Spleen (tissue), 11 donors: ENCODE results near the gene KLHDC4. TPM values are rescaled to one million over a fixed set of nuclear protein-coding genes. Genes with fewer than 3 reads are reported as not detected.
A peak's percentile ranks its signal among the peaks of the same experiment; 100 is the strongest.

Source experiments
- DNase-seq: peaks from one replicate; pipeline ENCODE4 v3.0.0-alpha.2; 2020
- H3K27ac ChIP-seq, 8 donors: fragments of 200-600 bp; sonication (generic) in 7 of 8; 1 replicate in 4 of 8; 2 replicates in 4 of 8; pipeline versions ENCODE4 v1.5.0 to v1.8.0; 2016 to 2021; ENCODE audit warnings: inconsistent platforms in 4 of 8, mild to moderate bottlenecking in 4 of 8, moderate library complexity in 1 of 8
- H3K27me3 ChIP-seq, 7 donors: fragments of 200-600 bp; sonication (generic) in 6 of 7; replicated peaks in 1 of 7; 1 replicate in 4 of 7; 2 replicates in 3 of 7; pipeline versions ENCODE4 v1.5.0 to v1.8.0; 2016 to 2021; ENCODE audit warnings: inconsistent platforms in 3 of 7, mild to moderate bottlenecking in 1 of 7
- H3K36me3 ChIP-seq, 6 donors: fragments of 200-600 bp; sonication (generic) in 5 of 6; 1 replicate in 4 of 6; 2 replicates in 2 of 6; pipeline versions ENCODE4 v1.5.0 to v1.8.0; 2016 to 2021; ENCODE audit warnings: inconsistent platforms in 2 of 6
- H3K4me1 ChIP-seq, 6 donors: fragments of 200-600 bp; sonication (generic) in 5 of 6; 1 replicate in 3 of 6; 2 replicates in 3 of 6; pipeline versions ENCODE4 v1.5.0 to v1.8.0; 2016 to 2021; ENCODE audit warnings: inconsistent platforms in 3 of 6
- H3K4me3 ChIP-seq, 8 donors: fragments of 200-600 bp; sonication (generic) in 7 of 8; 1 replicate in 4 of 8; 2 replicates in 4 of 8; pipeline versions ENCODE4 v1.5.0 to v1.8.0; 2016 to 2021; ENCODE audit warnings: inconsistent platforms in 4 of 8, mild to moderate bottlenecking in 4 of 8, moderate library complexity in 2 of 8
- H3K9me3 ChIP-seq, 8 donors: fragments of 200-600 bp; sonication (generic) in 7 of 8; 1 replicate in 4 of 8; 2 replicates in 4 of 8; pipeline versions ENCODE4 v1.5.0 to v1.8.0; 2016 to 2021; ENCODE audit warnings: inconsistent platforms in 4 of 8
- CTCF ChIP-seq, 11 experiments: fragments of 200-600 bp in 7 of 11; fragments of 450-650 bp in 4 of 11; sonication (generic) in 4 of 11; IDR thresholded peaks in 8 of 11; conservative IDR thresholded peaks in 3 of 11; 1 replicate in 7 of 11; 2 replicates in 4 of 11; pipeline versions ENCODE4 v1.4.0 to v1.8.0; 2016 to 2021; ENCODE audit warnings: antibody characterized with exemption in 11 of 11, inconsistent platforms in 4 of 11, mild to moderate bottlenecking in 1 of 11
- POLR2A ChIP-seq, 3 donors: fragments of 450-650 bp; IDR thresholded peaks; one replicate each; pipeline ENCODE4 v1.5.1; 2017; ENCODE audit warnings: antibody characterized with exemption in 3 of 3, mild to moderate bottlenecking in 1 of 3
- POLR2AphosphoS5 ChIP-seq, 3 donors: sonication (generic); formaldehyde crosslinking; IDR thresholded peaks; one replicate each; pipeline ENCODE4 v1.5.1; 2017; ENCODE audit warnings: antibody characterized with exemption in 3 of 3
- WGBS, 5 donors: extraction: QIAGEN DNeasy Blood & Tissue Kit in 3 of 5; methylation state at CpG; one replicate each; pipeline versions ENCODE4 v1.1.5 to v1.1.7; 2013 to 2018; 5-methylcytosine and 5-hydroxymethylcytosine counted together
- intact Hi-C: fragments of 100-400 bp; cut with DNase I; formaldehyde crosslinking; loops from one replicate; pipeline ENCODE4 v1.15.0; 2023; ENCODE audit warnings: low total_unique reads
- polyA plus RNA-seq, 3 donors: library from polyadenylated mRNA; stranded (reverse); fragments of 200-250 nt; gene quantifications; one replicate each; pipeline ENCODE4 v1.2.1, GENCODE V29; 2013
- total RNA-seq, 7 donors: library from RNA; depleted of rRNA in 3 of 7; stranded (reverse); fragments of >200 nt in 3 of 7; fragmentation: NEBNext Ultra II Directional in 4 of 7; extraction: Animal tissue kit (Norgen Biotek cat#: 25700) in 4 of 7; gene quantifications; one replicate each; pipeline versions ENCODE4 v1.1.0 to v1.2.1, GENCODE V29; 2016 to 2021
- donor health status: healthy with polysubstance abuse.
- donor health status: DM: no; HTN: no; CAD: no; lungs with moderate emphysema.
- donor health status: DM: no; HTN: no; CAD: no.
- donor health status: Bipolar disorder and iron deficiency.
- donor health status: healthy.
- donor health status: DM: no; HTN: no; CAD: no.
- donor health status: DM: yes; HTN: yes; CAD: no.

KLHDC4 gene
- total and polyA plus RNA-seq, 10 donors, result 30.2 to 91.7 (median 56.7) TPM

GRCh38 chr16:87674419-87674818 lies 91.4 kb downstream of the KLHDC4 start:
- H3K9me3 ChIP-seq, result no peaks in the 10 kb centered on the region
- no peaks in the 10 kb centered on the region for H3K36me3 ChIP-seq
- intact Hi-C loops, result no loop called here
- no peak for DNase-seq
- 57 to 73% (median 64%) methylated on average over 5 of the region's 5 CpGs for WGBS, 5 donors
- H3K4me3 ChIP-seq, result no peak overlapping the region
- H3K4me1 ChIP-seq, result peaks cover 0 to 9% (median 0%) of the 10 kb centered on the region in 6 donors
- H3K27me3 ChIP-seq, result peaks cover 0 to 11% (median 0%) of the 10 kb centered on the region in 7 donors
- H3K27ac ChIP-seq, result no peak overlapping the region
- TF ChIP-seq CTCF (IDR thresholded peaks at IDR 0.05 in 8 of 11, conservative IDR thresholded peaks at IDR 0.05 in 3 of 11), result no peak
- no peak for TF ChIP-seq POLR2AphosphoS5 (IDR thresholded peaks at IDR 0.05)
- TF ChIP-seq POLR2A (IDR thresholded peaks at IDR 0.05), result no peak

GRCh38 chr16:87671715-87672270 lies 94.0 kb downstream of the KLHDC4 start:
- DNase-seq, result no peak
- Histone ChIP-seq H3K4me1 (peaks cover 0 to 9% (median 0%) of the 10 kb centered on the region in 6 donors), H3K27ac (peak overlapping the region in 3 of 8 donors; percentile 25 to 66 (median 37)), H3K36me3 (no peaks in the 10 kb centered on the region), H3K4me3 (no peak overlapping the region), H3K9me3 (no peaks in the 10 kb centered on the region), H3K27me3 (peaks cover 0 to 29% (median 0%) of the 10 kb centered on the region in 7 donors)
- TF ChIP-seq POLR2AphosphoS5 (IDR thresholded peaks at IDR 0.05) (peak in 1 of 3 donors; percentile 23), CTCF (IDR thresholded peaks at IDR 0.05 in 8 of 11, conservative IDR thresholded peaks at IDR 0.05 in 3 of 11) (no peak), POLR2A (IDR thresholded peaks at IDR 0.05) (no peak)
- intact Hi-C loops, result no loop called here
- 74 to 95% (median 90%) methylated on average over 14 to 20 of the region's 20 CpGs for WGBS, 5 donors

GRCh38 chr16:87671221-87671620 lies 94.6 kb downstream of the KLHDC4 start:
- no peaks in the 10 kb centered on the region for H3K36me3 ChIP-seq
- no peak for TF ChIP-seq CTCF (IDR thresholded peaks at IDR 0.05 in 8 of 11, conservative IDR thresholded peaks at IDR 0.05 in 3 of 11)
- TF ChIP-seq POLR2A (IDR thresholded peaks at IDR 0.05), result no peak
- no peak for TF ChIP-seq POLR2AphosphoS5 (IDR thresholded peaks at IDR 0.05)
- H3K4me3 ChIP-seq, result no peak overlapping the region
- peak overlapping the region in 3 of 8 donors; percentile 25 to 66 (median 37) for H3K27ac ChIP-seq
- H3K27me3 ChIP-seq, result peaks cover 0 to 34% (median 0%) of the 10 kb centered on the region in 7 donors
- no peaks in the 10 kb centered on the region for H3K9me3 ChIP-seq
- no peak for DNase-seq
- H3K4me1 ChIP-seq, result peaks cover 0 to 9% (median 0%) of the 10 kb centered on the region in 6 donors
- intact Hi-C loops, result no loop called here
- 83 to 93% (median 91%) methylated on average over 8 to 13 of the region's 13 CpGs for WGBS, 5 donors

GRCh38 chr16:87669672-87670071 lies 96.1 kb downstream of the KLHDC4 start:
- no peak for DNase-seq
- WGBS, 5 donors, result 62 to 71% (median 69%) methylated on average over 15 to 21 of the region's 21 CpGs

More at GRCh38 chr16:87669672-87670071, 96.1 kb downstream of the KLHDC4 start:
- Histone ChIP-seq H3K9me3 (no peaks in the 10 kb centered on the region), H3K36me3 (no peaks in the 10 kb centered on the region), H3K4me1 (peaks cover 0 to 5% (median 0%) of the 10 kb centered on the region in 6 donors), H3K27ac (no peak overlapping the region), H3K4me3 (no peak overlapping the region), H3K27me3 (peaks cover 0 to 44% (median 0%) of the 10 kb centered on the region in 7 donors)
- no peak for TF ChIP-seq POLR2AphosphoS5 (IDR thresholded peaks at IDR 0.05)
- TF ChIP-seq CTCF (IDR thresholded peaks at IDR 0.05 in 8 of 11, conservative IDR thresholded peaks at IDR 0.05 in 3 of 11), result no peak
- TF ChIP-seq POLR2A (IDR thresholded peaks at IDR 0.05), result no peak
- intact Hi-C loops, result no loop called here
